Heart left ventricle (tissue), 13 donors: ENCODE measurements around the gene MGLL.

Source experiments
- POLR2A ChIP-seq, 2 donors: fragments of 450-650 bp; IDR thresholded peaks; one replicate each; pipeline ENCODE4 v1.6.1; 2017; ENCODE audit warnings: antibody characterized with exemption in 2 of 2, mild to moderate bottlenecking in 2 of 2, moderate library complexity in 2 of 2
- TF ChIP-seq, protein P1 (sequence below), 12 donors: fragments of 200-600 bp; sonication (generic) in 4 of 12; IDR thresholded peaks; one replicate each; pipeline versions ENCODE4 v1.5.0 to v1.8.0; 2018 to 2022; ENCODE audit warnings: antibody characterized with exemption in 12 of 12, mild to moderate bottlenecking in 5 of 12
- donor health status: ischemic (EF 13 %, LVEDD 7.1; RV severe dilation, severe dysfunction).
- donor health status: DM: no; HTN: yes; CAD: no.
- donor health status: DM: no; HTN: no; CAD: no.
- donor health status: ischemic (EF 25% LVEDD 6.9; RV normal size, moderate dysfunction).
- donor health status: ischemic (EF 25% LVEDD 5.7; RV mildly dilated, moderate dysfunction).
- donor health status: ischemic (EF 35%, LVEDD 5.7; RV mildly dilated, moderate dysfunction).
- donor health status: nonischemic (EF 11% LVEDD 7.7; RV severe dilation, severe dysfunction).
- donor health status: DM: yes; HTN: yes; CAD: no.
- donor health status: PGD.
- donor health status: ischemic (EF 29% LVEDD 5.4; RV normal size, mild dysfunction).
- donor health status: nonischemic (EF 23%, LVEDD 6.1; RV moderate dilation, normal function).

DNA sequence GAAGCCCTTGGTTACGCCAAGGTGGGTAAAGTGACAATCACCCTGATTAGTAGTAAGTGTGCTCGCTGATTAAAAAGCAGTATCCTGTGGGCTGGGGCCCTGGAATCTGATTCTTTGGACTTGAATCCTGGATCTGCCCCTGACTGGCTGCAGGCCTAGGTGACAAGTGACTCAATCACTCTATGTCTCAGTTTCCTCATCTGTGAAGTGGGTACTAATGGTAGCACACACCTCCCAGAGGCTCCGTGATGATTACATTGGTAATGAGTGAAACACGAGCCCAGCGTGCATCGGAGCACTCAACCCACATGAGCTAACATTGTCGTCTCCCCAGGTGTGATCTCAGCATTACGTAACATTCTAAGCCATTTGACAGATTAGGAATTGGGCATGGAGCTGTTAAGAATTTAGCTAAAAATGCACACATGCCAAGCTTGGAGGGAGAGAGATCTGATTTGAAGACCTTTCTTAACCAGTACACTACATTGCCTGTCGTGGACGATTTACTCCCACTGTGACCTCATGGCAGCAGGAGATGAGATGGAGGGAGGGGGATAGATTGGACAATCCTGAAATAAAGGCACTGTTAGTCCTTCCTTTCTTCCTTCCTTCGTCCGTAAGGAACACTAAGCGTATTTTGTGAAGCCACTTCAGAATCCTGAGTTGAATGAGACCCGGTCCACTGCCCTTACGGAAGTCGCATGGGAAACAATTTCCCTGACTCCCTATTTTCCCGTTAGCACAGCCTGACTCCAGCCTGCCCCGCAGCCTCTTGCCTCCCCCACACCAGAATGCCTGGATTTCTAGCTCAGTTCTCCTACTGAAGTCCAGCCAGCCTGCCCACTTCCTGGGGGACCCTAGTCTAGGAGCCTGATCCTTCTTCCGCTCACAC is 32.1 kb downstream of the MGLL start:
- no peak for TF ChIP-seq POLR2A (IDR thresholded peaks at IDR 0.05)
- TF ChIP-seq, protein P1, sequence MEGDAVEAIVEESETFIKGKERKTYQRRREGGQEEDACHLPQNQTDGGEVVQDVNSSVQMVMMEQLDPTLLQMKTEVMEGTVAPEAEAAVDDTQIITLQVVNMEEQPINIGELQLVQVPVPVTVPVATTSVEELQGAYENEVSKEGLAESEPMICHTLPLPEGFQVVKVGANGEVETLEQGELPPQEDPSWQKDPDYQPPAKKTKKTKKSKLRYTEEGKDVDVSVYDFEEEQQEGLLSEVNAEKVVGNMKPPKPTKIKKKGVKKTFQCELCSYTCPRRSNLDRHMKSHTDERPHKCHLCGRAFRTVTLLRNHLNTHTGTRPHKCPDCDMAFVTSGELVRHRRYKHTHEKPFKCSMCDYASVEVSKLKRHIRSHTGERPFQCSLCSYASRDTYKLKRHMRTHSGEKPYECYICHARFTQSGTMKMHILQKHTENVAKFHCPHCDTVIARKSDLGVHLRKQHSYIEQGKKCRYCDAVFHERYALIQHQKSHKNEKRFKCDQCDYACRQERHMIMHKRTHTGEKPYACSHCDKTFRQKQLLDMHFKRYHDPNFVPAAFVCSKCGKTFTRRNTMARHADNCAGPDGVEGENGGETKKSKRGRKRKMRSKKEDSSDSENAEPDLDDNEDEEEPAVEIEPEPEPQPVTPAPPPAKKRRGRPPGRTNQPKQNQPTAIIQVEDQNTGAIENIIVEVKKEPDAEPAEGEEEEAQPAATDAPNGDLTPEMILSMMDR (IDR thresholded peaks at IDR 0.05): no peak
